SK-N-MC (cell line): ENCODE measurements around the gene ZNF593.

Source experiments
- EZH2 ChIP-seq: fragments of 200-600 bp; sonication (generic); IDR thresholded peaks from one replicate; pipeline ENCODE4 v1.6.1; 2017; ENCODE audit warnings: antibody characterized with exemption
- FOXP2 ChIP-seq: optimal IDR thresholded peaks from 2 replicates; pipeline ENCODE3; 2011; ENCODE audit warnings: mild to moderate bottlenecking, moderate library complexity; ENCODE audit not compliant: insufficient read depth; ENCODE audit errors: extremely low read length, control extremely low read depth
- POLR2AphosphoS5 ChIP-seq: IDR thresholded peaks from 2 replicates; pipeline ENCODE4 v1.6.1; 2012; ENCODE audit warnings: mild to moderate bottlenecking, low read depth, low read length, borderline replicate concordance

- TF ChIP-seq EZH2 (no peak), POLR2AphosphoS5 (no peak), FOXP2 (no peak)
Observed at GRCh38 chr1:26200413-26200812, 30.7 kb downstream of the ZNF593 start.
